SU-DHL-6 (cell line): Measurements from ENCODE around the gene TTBK1.
"Not testable (repeated sequence)": the region's sequence is repeated elsewhere in the genome, so short reads cannot be mapped to it uniquely, and the experiment has no call there.

Experiments used
- H2AFZ ChIP-seq: fragments of 200-600 bp; sonication (generic); 2 replicates; pipeline ENCODE4 v1.6.1; 2014; ENCODE audit warnings: low read depth, mild to moderate bottlenecking, moderate library complexity, mixed read lengths, antibody characterized with exemption, low read length; ENCODE audit not compliant: severe bottlenecking
- H3F3A ChIP-seq: fragments of 200-600 bp; shearing (Covaris generic); 2 replicates; pipeline ENCODE4 v1.6.0; 2016; ENCODE audit warnings: antibody characterized with exemption, mild to moderate bottlenecking; ENCODE audit not compliant: insufficient read depth
- H3K27ac ChIP-seq: fragments of 200-600 bp; sonication (generic); 2 replicates; pipeline ENCODE4 v1.5.1; 2016; ENCODE audit warnings: low read depth, mild to moderate bottlenecking, low read length, moderate library complexity, mixed read lengths
- H3K27me3 ChIP-seq: fragments of 200-600 bp; sonication (generic), shearing (Covaris generic); 2 replicates; pipeline ENCODE4 v1.6.0; 2014; ENCODE audit warnings: mild to moderate bottlenecking, low read length
- H3K36me3 ChIP-seq: fragments of 200-600 bp; sonication (generic); 2 replicates; pipeline ENCODE4 v1.6.1; 2014; ENCODE audit warnings: mild to moderate bottlenecking, low read length, mixed read lengths
- H3K4me2 ChIP-seq: fragments of 300-600, 200-600 bp; shearing (Covaris generic), sonication (generic); 2 replicates; pipeline ENCODE4 v1.6.0; 2014; ENCODE audit warnings: low read length, low read depth, mild to moderate bottlenecking; ENCODE audit not compliant: poor library complexity, severe bottlenecking
- H3K4me3 ChIP-seq: fragments of 200-600 bp; sonication (generic); 2 replicates; pipeline ENCODE4 v1.5.1; 2014; ENCODE audit warnings: antibody characterized with exemption, low read length, mild to moderate bottlenecking, mixed read lengths; ENCODE audit not compliant: insufficient read depth, poor library complexity, severe bottlenecking
- H3K79me2 ChIP-seq: fragments of 200-600 bp; sonication (generic); 2 replicates; pipeline ENCODE4 v1.6.1; 2014; ENCODE audit warnings: mild to moderate bottlenecking, low read length, moderate library complexity; ENCODE audit not compliant: insufficient read depth
- H3K9ac ChIP-seq: fragments of 200-600 bp; sonication (generic); 2 replicates; pipeline ENCODE4 v1.7.0; 2014; ENCODE audit warnings: mild to moderate bottlenecking, low read length
- H3K9me2 ChIP-seq: fragments of 200-600 bp; sonication (generic); replicated peaks from 2 replicates; pipeline ENCODE4 v1.6.1; 2014; ENCODE audit warnings: low read length; ENCODE audit not compliant: insufficient read depth
- H3K9me3 ChIP-seq: fragments of 200-600 bp; sonication (generic); 2 replicates; pipeline ENCODE4 v1.6.1; 2014; ENCODE audit warnings: low read length, mixed read lengths; ENCODE audit not compliant: insufficient read depth
- H4K20me1 ChIP-seq: fragments of 200-600 bp; sonication (generic); 2 replicates; pipeline ENCODE4 v1.6.1; 2014; ENCODE audit warnings: low read depth, mild to moderate bottlenecking, antibody characterized with exemption, low read length, moderate library complexity, mixed read lengths
- CTCF ChIP-seq: fragments of 200-600 bp; sonication (generic); IDR thresholded peaks from one replicate; pipeline ENCODE4 v1.5.1; 2017; ENCODE audit warnings: antibody characterized with exemption, mild to moderate bottlenecking, low read length, moderate library complexity; ENCODE audit not compliant: insufficient read depth, poor library complexity, severe bottlenecking
- EZH2phosphoT487 ChIP-seq: fragments of 200-600 bp; sonication (generic), shearing (Covaris generic); conservative IDR thresholded peaks from 2 replicates; pipeline ENCODE4 v1.6.1; 2018; ENCODE audit warnings: mild to moderate bottlenecking, antibody characterized with exemption, low read length, moderate library complexity, mixed read lengths

TTBK1 gene

GRCh38 chr6:43302126-43302525, 58.8 kb downstream of the TTBK1 start:
- H3K79me2 ChIP-seq, result no peaks in the 10 kb centered on the region
- no peak for TF ChIP-seq EZH2phosphoT487
- no peaks in the 10 kb centered on the region for H3F3A ChIP-seq
- no peak overlapping the region for H3K4me3 ChIP-seq
- H3K27ac ChIP-seq, result no peak overlapping the region
- no peaks in the 10 kb centered on the region for H3K27me3 ChIP-seq
- no peak overlapping the region for H3K9ac ChIP-seq
- no peak overlapping the region for H2AFZ ChIP-seq
- no peak overlapping the region for H3K4me2 ChIP-seq
- H3K36me3 ChIP-seq, result no peaks in the 10 kb centered on the region
- H3K9me2 ChIP-seq, result no peaks in the 10 kb centered on the region
- no peaks in the 10 kb centered on the region for H4K20me1 ChIP-seq
- no peaks in the 10 kb centered on the region for H3K9me3 ChIP-seq

GRCh38 chr6:43303006-43303405, 59.7 kb downstream of the TTBK1 start:
- not testable (repeated sequence) for H3K79me2 ChIP-seq, H3K9ac ChIP-seq, H4K20me1 ChIP-seq, H3K4me3 ChIP-seq, H3K4me2 ChIP-seq, H3K27me3 ChIP-seq, H3K9me2 ChIP-seq, H3K9me3 ChIP-seq, H3F3A ChIP-seq, H3K36me3 ChIP-seq, H2AFZ ChIP-seq, H3K27ac ChIP-seq

GRCh38 chr6:43303751-43304331, 60.6 kb downstream of the TTBK1 start:
- Histone ChIP-seq H3K9me2 (no peaks in the 10 kb centered on the region), H4K20me1 (no peaks in the 10 kb centered on the region), H3K9ac (no peak overlapping the region), H3K27ac (no peak overlapping the region), H3K4me3 (no peak overlapping the region), H3K36me3 (no peaks in the 10 kb centered on the region), H3F3A (no peaks in the 10 kb centered on the region), H3K27me3 (no peaks in the 10 kb centered on the region), H3K4me2 (no peak overlapping the region), H3K79me2 (no peaks in the 10 kb centered on the region), H3K9me3 (no peaks in the 10 kb centered on the region), H2AFZ (no peak overlapping the region)
- TF ChIP-seq EZH2phosphoT487 (no peak), CTCF (no peak)

GRCh38 chr6:43304361-43304760, 61.1 kb downstream of the TTBK1 start:
- Histone ChIP-seq H3K79me2 (no peaks in the 10 kb centered on the region), H3K9me2 (no peaks in the 10 kb centered on the region), H3K9ac (no peak overlapping the region), H3K27me3 (no peaks in the 10 kb centered on the region), H3K4me2 (no peak overlapping the region), H3K36me3 (no peaks in the 10 kb centered on the region), H3K9me3 (no peaks in the 10 kb centered on the region), H3F3A (no peaks in the 10 kb centered on the region), H3K27ac (no peak overlapping the region), H2AFZ (no peak overlapping the region), H4K20me1 (no peaks in the 10 kb centered on the region), H3K4me3 (no peak overlapping the region)
- TF ChIP-seq EZH2phosphoT487, result no peak

GRCh38 chr6:43304882-43305281, 61.6 kb downstream of the TTBK1 start:
- no peak overlapping the region for H2AFZ ChIP-seq
- no peak overlapping the region for H3K4me2 ChIP-seq
- H3K27ac ChIP-seq, result no peak overlapping the region
- no peaks in the 10 kb centered on the region for H4K20me1 ChIP-seq
- no peak overlapping the region for H3K4me3 ChIP-seq
- H3K36me3 ChIP-seq, result no peaks in the 10 kb centered on the region
- H3K9ac ChIP-seq, result no peak overlapping the region
- TF ChIP-seq EZH2phosphoT487 (no peak), CTCF (no peak)
- H3K9me3 ChIP-seq, result no peaks in the 10 kb centered on the region
- no peaks in the 10 kb centered on the region for H3K9me2 ChIP-seq
- no peaks in the 10 kb centered on the region for H3K27me3 ChIP-seq
- H3K79me2 ChIP-seq, result no peaks in the 10 kb centered on the region
- H3F3A ChIP-seq, result no peaks in the 10 kb centered on the region
